Central memory CD8-positive, alpha-beta T cell (primary cell): ENCODE results near the gene PEAK3.

ENCODE experiments used
- ATAC-seq: fragments of 150-1000 bp; cut with Tn5 transposase; replicated peaks from 2 replicates; pipeline ENCODE4 v1.10.0; 2022; ENCODE audit warnings: mild to moderate bottlenecking, moderate FRiP score, moderate number of reproducible peaks; ENCODE audit not compliant: poor library complexity, severe bottlenecking; ENCODE audit errors: extremely low read depth
- DNase-seq, 2 donors: peaks; one replicate each; pipeline ENCODE4 v3.0.0; 2021; ENCODE audit warnings: low spot score in 2 of 2
- H3K27ac Mint-ChIP-seq: one replicate; pipeline ENCODE4 v1.8.0; 2022; ENCODE audit warnings: low read depth, mild to moderate bottlenecking, moderate library complexity, mixed read lengths
- H3K27me3 Mint-ChIP-seq: one replicate; pipeline ENCODE4 v1.8.0; 2022; ENCODE audit warnings: mixed read lengths
- H3K36me3 Mint-ChIP-seq: one replicate; pipeline ENCODE4 v1.8.0; 2022; ENCODE audit warnings: mild to moderate bottlenecking, moderate library complexity, mixed read lengths; ENCODE audit not compliant: insufficient read depth
- H3K4me1 Mint-ChIP-seq: one replicate; pipeline ENCODE4 v1.8.0; 2022; ENCODE audit warnings: mixed read lengths
- H3K4me3 Mint-ChIP-seq: one replicate; pipeline ENCODE4 v1.8.0; 2022; ENCODE audit warnings: mild to moderate bottlenecking, moderate library complexity, mixed read lengths
- H3K9me3 Mint-ChIP-seq: one replicate; pipeline ENCODE4 v1.8.0; 2022; ENCODE audit warnings: mixed read lengths

The PEAK3 gene

GRCh38 chr19:2229103-2230032 is 52.6 kb downstream of the PEAK3 start:
- H3K27ac Mint-ChIP-seq, result no peak overlapping the region
- peaks cover 6% of the 10 kb centered on the region for H3K4me1 Mint-ChIP-seq
- no peaks in the 10 kb centered on the region for H3K9me3 Mint-ChIP-seq
- DNase-seq (no peak), ATAC-seq (no peak)
- H3K36me3 Mint-ChIP-seq, result peaks cover 24% of the 10 kb centered on the region
- H3K27me3 Mint-ChIP-seq, result no peaks in the 10 kb centered on the region
- H3K4me3 Mint-ChIP-seq, result no peak overlapping the region

DNA sequence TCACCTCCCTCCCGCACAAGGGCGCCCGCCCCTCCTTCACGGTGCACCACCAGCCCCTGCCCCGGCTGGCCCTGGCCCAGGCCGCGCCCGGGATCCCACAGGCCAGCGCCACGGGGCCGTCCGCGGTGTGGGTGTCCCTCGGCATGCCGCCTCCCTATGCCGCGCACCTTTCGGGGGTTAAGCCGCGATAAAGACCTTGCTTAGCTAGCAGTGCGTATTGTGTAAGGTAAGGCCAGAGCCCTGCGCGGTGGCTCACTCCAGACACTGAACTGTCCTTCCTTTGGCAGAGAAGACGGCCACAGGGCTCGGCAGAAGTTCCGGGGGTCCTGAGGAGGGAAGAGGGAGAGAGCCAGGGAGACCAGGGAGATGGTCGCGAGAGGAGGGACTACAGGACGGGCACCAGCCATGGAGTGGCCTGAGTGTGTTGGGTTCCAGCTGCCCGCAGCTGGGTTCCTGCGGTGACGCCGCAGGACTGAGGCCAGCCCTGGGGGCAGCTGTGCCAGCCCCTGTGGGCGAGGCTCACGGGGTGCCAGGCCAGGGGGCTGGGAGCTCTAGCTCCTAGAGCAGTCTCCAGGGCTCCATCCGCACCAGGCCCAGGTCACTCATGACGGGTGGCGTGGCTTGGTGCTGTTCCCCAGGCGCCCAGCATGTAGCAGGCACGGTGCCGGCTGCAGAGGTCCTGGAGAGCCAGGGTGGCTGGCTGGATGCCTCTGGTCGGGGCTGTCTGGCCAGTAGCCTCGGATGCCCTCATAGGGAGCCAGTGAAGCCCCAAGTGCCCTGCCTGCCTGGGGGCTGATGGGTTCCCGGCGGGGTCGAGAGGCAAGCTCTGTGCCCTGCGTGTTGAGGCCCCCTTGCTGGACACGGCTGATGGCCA is 53.6 kb downstream of the PEAK3 start:
- H3K9me3 Mint-ChIP-seq, result no peaks in the 10 kb centered on the region
- H3K36me3 Mint-ChIP-seq, result peaks cover 24% of the 10 kb centered on the region
- H3K4me1 Mint-ChIP-seq, result peaks cover 10% of the 10 kb centered on the region
- no peak overlapping the region for H3K27ac Mint-ChIP-seq
- no peak for DNase-seq
- H3K4me3 Mint-ChIP-seq, result no peak overlapping the region
- no peaks in the 10 kb centered on the region for H3K27me3 Mint-ChIP-seq
- ATAC-seq, result no peak

- Mint-ChIP-seq H3K36me3 (peaks cover 21% of the 10 kb centered on the region), H3K4me1 (peaks cover 10% of the 10 kb centered on the region), H3K4me3 (no peak overlapping the region), H3K27me3 (no peaks in the 10 kb centered on the region), H3K9me3 (no peaks in the 10 kb centered on the region), H3K27ac (no peak overlapping the region)
- no peak for ATAC-seq
- no peak for DNase-seq
Measured at GRCh38 chr19:2227415-2228156, 54.4 kb downstream of the PEAK3 start.

- Mint-ChIP-seq H3K27ac (no peak overlapping the region), H3K36me3 (peaks cover 20% of the 10 kb centered on the region), H3K4me3 (no peak overlapping the region), H3K4me1 (peaks cover 10% of the 10 kb centered on the region), H3K27me3 (no peaks in the 10 kb centered on the region), H3K9me3 (no peaks in the 10 kb centered on the region)
- ATAC-seq (no peak), DNase-seq (no peak)
Measured at GRCh38 chr19:2226840-2227360, 55.1 kb downstream of the PEAK3 start.

DNA sequence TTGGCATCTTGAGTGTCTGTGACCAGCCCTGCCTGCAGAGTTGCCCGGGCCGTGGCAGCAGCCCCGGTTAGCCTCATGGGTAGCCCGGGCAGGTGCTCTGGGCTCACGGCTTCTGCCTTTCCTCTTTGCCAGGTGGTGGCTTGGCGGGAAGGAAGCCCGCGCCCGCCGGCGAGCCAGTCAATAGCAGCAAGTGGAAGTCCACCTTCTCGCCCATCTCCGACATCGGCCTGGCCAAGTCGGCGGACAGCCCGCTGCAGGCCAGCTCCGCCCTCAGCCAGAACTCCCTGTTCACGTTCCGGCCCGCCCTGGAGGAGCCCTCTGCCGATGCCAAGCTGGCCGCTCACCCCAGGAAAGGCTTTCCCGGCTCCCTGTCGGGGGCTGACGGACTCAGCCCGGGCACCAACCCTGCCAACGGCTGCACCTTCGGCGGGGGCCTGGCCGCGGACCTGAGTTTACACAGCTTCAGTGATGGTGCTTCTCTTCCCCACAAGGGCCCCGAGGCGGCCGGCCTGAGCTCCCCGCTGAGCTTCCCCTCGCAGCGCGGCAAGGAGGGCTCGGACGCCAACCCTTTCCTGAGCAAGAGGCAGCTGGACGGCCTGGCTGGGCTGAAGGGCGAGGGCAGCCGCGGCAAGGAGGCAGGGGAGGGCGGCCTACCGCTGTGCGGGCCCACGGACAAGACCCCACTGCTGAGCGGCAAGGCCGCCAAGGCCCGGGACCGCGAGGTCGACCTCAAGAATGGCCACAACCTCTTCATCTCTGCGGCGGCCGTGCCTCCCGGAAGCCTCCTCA is 55.7 kb downstream of the PEAK3 start:
- Mint-ChIP-seq H3K4me3 (no peak overlapping the region), H3K4me1 (peaks cover 10% of the 10 kb centered on the region), H3K27me3 (no peaks in the 10 kb centered on the region), H3K27ac (no peak overlapping the region), H3K9me3 (no peaks in the 10 kb centered on the region), H3K36me3 (peaks cover 20% of the 10 kb centered on the region)
- DNase-seq, result no peak
- no peak for ATAC-seq

DNA sequence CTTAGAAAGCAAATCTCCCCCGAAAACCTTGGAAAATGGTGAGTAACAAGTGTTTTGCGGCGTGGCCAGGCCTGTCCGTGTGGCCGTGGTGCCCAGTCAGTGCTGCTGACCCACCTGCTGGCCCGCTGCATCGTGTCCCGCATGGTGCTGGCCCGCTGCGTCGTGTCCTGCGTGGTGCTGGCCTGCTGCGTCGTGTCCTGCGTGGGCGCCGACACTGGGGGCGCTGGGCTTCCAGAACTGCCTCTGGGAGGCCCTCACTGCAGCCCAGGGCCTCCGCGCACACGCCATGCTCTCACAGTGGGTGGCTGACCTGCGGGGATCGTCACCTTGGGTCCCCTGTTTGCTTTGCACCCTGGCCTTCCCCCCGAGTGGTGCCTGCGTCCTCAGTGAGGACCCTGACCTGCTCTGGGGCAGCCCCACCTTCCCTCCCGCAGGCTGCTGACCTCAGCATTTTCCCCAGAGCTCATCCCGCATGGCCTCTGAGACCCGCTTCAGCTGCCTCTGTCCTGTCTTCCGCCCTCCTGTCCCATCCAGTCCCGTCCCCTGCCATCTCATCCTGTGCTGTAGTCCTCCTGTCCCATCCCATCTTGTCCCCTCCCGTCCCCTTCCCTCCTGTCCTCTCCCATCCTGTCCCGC is 56.4 kb downstream of the PEAK3 start:
- ATAC-seq, result no peak
- DNase-seq, result no peak
- no peaks in the 10 kb centered on the region for H3K27me3 Mint-ChIP-seq
- no peaks in the 10 kb centered on the region for H3K9me3 Mint-ChIP-seq
- peaks cover 20% of the 10 kb centered on the region for H3K36me3 Mint-ChIP-seq
- no peak overlapping the region for H3K27ac Mint-ChIP-seq
- H3K4me3 Mint-ChIP-seq, result no peak overlapping the region
- H3K4me1 Mint-ChIP-seq, result peaks cover 10% of the 10 kb centered on the region

DNA sequence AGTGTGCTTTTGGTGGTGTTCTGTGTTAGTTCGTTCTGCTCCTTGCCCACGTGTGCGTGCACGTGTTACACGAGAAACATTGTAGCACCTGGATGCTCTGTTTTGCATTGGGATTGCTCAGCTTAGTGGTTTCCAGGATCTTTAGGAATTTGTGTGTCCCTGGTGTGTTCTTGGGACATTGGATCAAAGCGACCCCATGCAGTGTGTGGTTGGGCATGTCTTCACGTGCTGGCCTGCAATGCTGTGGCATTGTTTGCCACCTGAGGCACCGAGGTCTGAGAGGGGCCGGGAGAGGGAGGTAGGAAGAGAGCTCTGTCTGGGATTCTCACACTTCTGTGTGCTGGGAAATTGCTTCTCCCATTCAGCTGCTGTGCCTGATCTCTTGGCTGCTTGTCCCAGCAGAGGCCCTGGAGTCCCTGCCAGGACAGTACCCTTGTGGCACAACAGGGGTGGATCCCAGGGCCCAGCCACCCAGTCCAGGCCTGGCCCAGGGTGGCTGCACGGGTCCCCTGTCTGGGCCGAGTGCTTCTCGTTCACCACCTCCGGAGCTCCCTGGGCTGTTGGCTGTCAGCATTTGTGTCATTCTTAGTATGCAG is 57.1 kb downstream of the PEAK3 start:
- Mint-ChIP-seq H3K27me3 (no peaks in the 10 kb centered on the region), H3K9me3 (no peaks in the 10 kb centered on the region), H3K36me3 (peaks cover 20% of the 10 kb centered on the region), H3K4me3 (no peak overlapping the region), H3K4me1 (peaks cover 10% of the 10 kb centered on the region), H3K27ac (peak overlapping the region; percentile 99)
- no peak for DNase-seq
- no peak for ATAC-seq
